NCI-H2196 (cell line): ENCODE results near the gene GPR87.

ENCODE experiments used
- DNase-seq: peaks from one replicate; lab custom pipeline; 2025; ENCODE audit not compliant: unreplicated experiment; lab: John Stamatoyannopoulos, UW

The GPR87 gene

GRCh38 chr3:151318313-151318712 is 1.7 kb upstream of the GPR87 start:
- DNase-seq, result no peak

- DNase-seq, result no peak
Measured at GRCh38 chr3:151315846-151316245, 774 bp downstream of the GPR87 start.

- DNase-seq, result no peak
Measured at GRCh38 chr3:151315136-151315535, 1.5 kb downstream of the GPR87 start.

- no peak for DNase-seq
Measured at GRCh38 chr3:151314593-151314992, 2.0 kb downstream of the GPR87 start.

- no peak for DNase-seq
Measured at GRCh38 chr3:151314137-151314536, 2.5 kb downstream of the GPR87 start.

- DNase-seq, result no peak
Measured at GRCh38 chr3:151312972-151313371, 3.6 kb downstream of the GPR87 start.

GRCh38 chr3:151309566-151309965 is 7.1 kb downstream of the GPR87 start:
- no peak for DNase-seq

- DNase-seq, result no peak
Measured at GRCh38 chr3:151307583-151308488, 8.8 kb downstream of the GPR87 start.

GRCh38 chr3:151307131-151307530 is 9.5 kb downstream of the GPR87 start:
- no peak for DNase-seq

GRCh38 chr3:151306168-151306810 is 10.3 kb downstream of the GPR87 start:
- no peak for DNase-seq

GRCh38 chr3:151305775-151306151 is 10.9 kb downstream of the GPR87 start:
- no peak for DNase-seq

GRCh38 chr3:151305060-151305774 is 11.4 kb downstream of the GPR87 start:
- peak; percentile 40 for DNase-seq

- DNase-seq, result no peak
Measured at GRCh38 chr3:151303751-151304150, 12.9 kb downstream of the GPR87 start.

GRCh38 chr3:151301787-151302186 is 14.8 kb downstream of the GPR87 start:
- DNase-seq, result no peak

- no peak for DNase-seq
Measured at GRCh38 chr3:151300539-151300938, 16.1 kb downstream of the GPR87 start.

- DNase-seq, result no peak
Measured at GRCh38 chr3:151299006-151299405, 17.6 kb downstream of the GPR87 start.

GRCh38 chr3:151297429-151297828 is 19.2 kb downstream of the GPR87 start:
- DNase-seq, result no peak

- no peak for DNase-seq
Measured at GRCh38 chr3:151296226-151296625, 20.4 kb downstream of the GPR87 start.

GRCh38 chr3:151293127-151293526 is 23.5 kb downstream of the GPR87 start:
- DNase-seq, result no peak

GRCh38 chr3:151290673-151291072 is 25.9 kb downstream of the GPR87 start:
- peak; percentile 31 for DNase-seq

- DNase-seq, result no peak
Measured at GRCh38 chr3:151289445-151289844, 27.2 kb downstream of the GPR87 start.

GRCh38 chr3:151285940-151286339 is 30.7 kb downstream of the GPR87 start:
- no peak for DNase-seq
